Measurements from ENCODE around the gene WDR86.

- TF ChIP-seq, protein P1, sequence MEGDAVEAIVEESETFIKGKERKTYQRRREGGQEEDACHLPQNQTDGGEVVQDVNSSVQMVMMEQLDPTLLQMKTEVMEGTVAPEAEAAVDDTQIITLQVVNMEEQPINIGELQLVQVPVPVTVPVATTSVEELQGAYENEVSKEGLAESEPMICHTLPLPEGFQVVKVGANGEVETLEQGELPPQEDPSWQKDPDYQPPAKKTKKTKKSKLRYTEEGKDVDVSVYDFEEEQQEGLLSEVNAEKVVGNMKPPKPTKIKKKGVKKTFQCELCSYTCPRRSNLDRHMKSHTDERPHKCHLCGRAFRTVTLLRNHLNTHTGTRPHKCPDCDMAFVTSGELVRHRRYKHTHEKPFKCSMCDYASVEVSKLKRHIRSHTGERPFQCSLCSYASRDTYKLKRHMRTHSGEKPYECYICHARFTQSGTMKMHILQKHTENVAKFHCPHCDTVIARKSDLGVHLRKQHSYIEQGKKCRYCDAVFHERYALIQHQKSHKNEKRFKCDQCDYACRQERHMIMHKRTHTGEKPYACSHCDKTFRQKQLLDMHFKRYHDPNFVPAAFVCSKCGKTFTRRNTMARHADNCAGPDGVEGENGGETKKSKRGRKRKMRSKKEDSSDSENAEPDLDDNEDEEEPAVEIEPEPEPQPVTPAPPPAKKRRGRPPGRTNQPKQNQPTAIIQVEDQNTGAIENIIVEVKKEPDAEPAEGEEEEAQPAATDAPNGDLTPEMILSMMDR (optimal IDR thresholded peaks at IDR 0.05 in 1 of 3, IDR thresholded peaks at IDR 0.05 in 1 of 3, conservative IDR thresholded peaks at IDR 0.05 in 1 of 3; ENCODE audit: extremely low read depth in 1 of 3, insufficient read depth in 2 of 3, low read length in 3 of 3) = no peak
- TF ChIP-seq EZH2 (IDR thresholded peaks at IDR 0.05; ENCODE audit: low read length) = no peak
Measured at GRCh38 chr7:151378496-151379192, 31.2 kb downstream of the WDR86 start.
